ENCODE measurements around the gene HBG1.

GRCh38 chr11:5281596-5281995, 31.9 kb upstream of the HBG1 start:
- no peak for TF ChIP-seq CTCF (IDR thresholded peaks at IDR 0.05)
- TF ChIP-seq POLR2A (IDR thresholded peaks at IDR 0.05) = no peak

All from heart left ventricle (tissue), 13 donors.